HepG2 (cell line): Measurements from ENCODE around the gene GAPDH. TPM values are rescaled to one million over a fixed set of nuclear protein-coding genes. Genes with fewer than 3 reads are reported as not detected.

Experiments
- ARID2 ChIP-seq: sonication (generic); formaldehyde crosslinking; IDR thresholded peaks from 2 replicates; pipeline ENCODE4 v1.8.1; 2022; ENCODE audit warnings: mild to moderate bottlenecking, missing genetic modification reagents, borderline replicate concordance
- DPF2 ChIP-seq: sonication (generic); formaldehyde crosslinking; IDR thresholded peaks from 2 replicates; pipeline ENCODE4 v1.4.0; 2020; ENCODE audit warnings: mild to moderate bottlenecking, low read depth, missing genetic modification reagents, borderline replicate concordance
- GABPB1 ChIP-seq: IDR thresholded peaks from 2 replicates; pipeline ENCODE4 v1.6.1; 2016; ENCODE audit warnings: mild to moderate bottlenecking, missing genetic modification reagents, moderate library complexity, missing compliant biosample characterization
- JARID2 ChIP-seq: sonication (generic); formaldehyde crosslinking; IDR thresholded peaks from 2 replicates; pipeline ENCODE4 v1.8.1; 2023; ENCODE audit warnings: missing genetic modification reagents, inconsistent platforms; ENCODE audit not compliant: insufficient replicate concordance
- KDM4B ChIP-seq: sonication (generic); formaldehyde crosslinking; IDR thresholded peaks from 2 replicates; pipeline ENCODE4 v1.4.0; 2020; ENCODE audit warnings: missing genetic modification reagents
- KDM5A ChIP-seq: fragments of 200-600 bp; sonication (generic); IDR thresholded peaks from 2 replicates; pipeline ENCODE4 v1.7.0; 2018; ENCODE audit warnings: antibody characterized with exemption, mild to moderate bottlenecking, low read length, borderline replicate concordance
- MBNL3 ChIP-seq: fragments of 250-450 bp; sonication (Bioruptor Pico); conservative IDR thresholded peaks from 2 replicates; pipeline ENCODE4 v1.8.0; 2022; ENCODE audit warnings: mild to moderate bottlenecking, inconsistent platforms
- MXI1 ChIP-seq: IDR thresholded peaks from 3 replicates; pipeline ENCODE4 v1.6.1; 2012; ENCODE audit warnings: low read depth, low read length, inconsistent platforms, borderline replicate concordance
- NFE2L1 ChIP-seq: sonication (generic); formaldehyde crosslinking; IDR thresholded peaks from 2 replicates; pipeline ENCODE4 v1.4.0; 2020; ENCODE audit warnings: missing genetic modification reagents, mild to moderate bottlenecking, borderline replicate concordance
- NPAS2 ChIP-seq: sonication (generic); formaldehyde crosslinking; IDR thresholded peaks from 2 replicates; pipeline ENCODE4 v1.8.0; 2022; ENCODE audit warnings: mild to moderate bottlenecking, missing genetic modification reagents, borderline replicate concordance
- POGZ ChIP-seq: sonication (generic); formaldehyde crosslinking; IDR thresholded peaks from 2 replicates; pipeline ENCODE4 v1.4.0; 2020; ENCODE audit warnings: mild to moderate bottlenecking, missing genetic modification reagents
- SCMH1 ChIP-seq: sonication (generic); formaldehyde crosslinking; IDR thresholded peaks from 2 replicates; pipeline ENCODE4 v1.9.0; 2021; ENCODE audit warnings: missing genetic modification reagents, mild to moderate bottlenecking, borderline replicate concordance
- SRSF1 ChIP-seq: fragments of 200-400 bp; formaldehyde crosslinking; optimal IDR thresholded peaks from 2 replicates; pipeline ENCODE3; 2017; ENCODE audit warnings: mild to moderate bottlenecking, low read depth, low read length, moderate library complexity
- XRCC5 ChIP-seq: fragments of 200-400 bp; formaldehyde crosslinking; optimal IDR thresholded peaks from 2 replicates; pipeline ENCODE3; 2017; ENCODE audit warnings: mild to moderate bottlenecking, low read length
- ZBTB3 ChIP-seq: sonication (generic); formaldehyde crosslinking; IDR thresholded peaks from 2 replicates; pipeline ENCODE4 v1.4.0; 2020; ENCODE audit warnings: low read depth, mild to moderate bottlenecking, moderate library complexity, missing genetic modification reagents, borderline replicate concordance
- ZNF460 ChIP-seq: sonication (generic); formaldehyde crosslinking; IDR thresholded peaks from 2 replicates; pipeline ENCODE4 v1.5.1; 2020; ENCODE audit warnings: missing genetic modification reagents, mild to moderate bottlenecking, borderline replicate concordance
- ZNF619 ChIP-seq: sonication (generic); formaldehyde crosslinking; IDR thresholded peaks from 2 replicates; pipeline ENCODE4 v1.4.0; 2020; ENCODE audit warnings: mild to moderate bottlenecking, missing genetic modification reagents
- ZNF878 ChIP-seq: sonication (generic); formaldehyde crosslinking; IDR thresholded peaks from 2 replicates; pipeline ENCODE4 v1.8.1; 2023; ENCODE audit warnings: mild to moderate bottlenecking, missing genetic modification reagents, moderate library complexity
- polyA plus RNA-seq, 8 experiments: library from polyadenylated mRNA; depleted of rRNA in 3 of 8; stranded (reverse) in 7 of 8; unstranded in 1 of 8; fragments of >200 nt; fragmentation: Illumina TruSeq in 4 of 8; extraction: Trizol in 4 of 8; gene quantifications; 2 replicates each; pipeline versions ENCODE4 v1.2.1 to v1.2.3, GENCODE V29; 2011 to 2016; ENCODE audit warnings: low read depth in 4 of 8, missing spikeins in 1 of 8, mixed read lengths in 1 of 8; ENCODE audit not compliant: insufficient read depth in 1 of 8
- total RNA-seq, 5 experiments: library from RNA; depleted of rRNA; stranded (reverse); fragments of >200 nt; fragmentation: Illumina TruSeq; extraction: Trizol; gene quantifications; 2 replicates each; pipeline ENCODE4 v1.2.3, GENCODE V29; 2016; ENCODE audit warnings: low read depth in 1 of 5
- TF ChIP-seq, protein P1 (sequence below): sonication (generic); formaldehyde crosslinking; IDR thresholded peaks from 2 replicates; pipeline ENCODE4 v1.5.0; 2020; ENCODE audit warnings: mild to moderate bottlenecking, missing genetic modification reagents
- TF ChIP-seq, protein P2 (sequence below): sonication (generic); formaldehyde crosslinking; IDR thresholded peaks from 2 replicates; pipeline ENCODE4 v1.8.0; 2022; ENCODE audit warnings: missing genetic modification reagents, low read depth, mild to moderate bottlenecking, borderline replicate concordance
- TF ChIP-seq, protein P3 (sequence below): IDR thresholded peaks from 2 replicates; pipeline ENCODE4 v1.6.1; 2016; ENCODE audit warnings: missing compliant biosample characterization, missing genetic modification reagents, borderline replicate concordance
- TF ChIP-seq, protein P4 (sequence below): sonication (generic); formaldehyde crosslinking; IDR thresholded peaks from 2 replicates; pipeline ENCODE4 v1.4.0; 2020; ENCODE audit warnings: missing genetic modification reagents; ENCODE audit errors: not compliant biosample characterization
- TF ChIP-seq, protein P5 (sequence below): sonication (generic); formaldehyde crosslinking; IDR thresholded peaks from 2 replicates; pipeline ENCODE4 v1.8.0; 2022; ENCODE audit warnings: missing genetic modification reagents, mild to moderate bottlenecking, borderline replicate concordance

The GAPDH gene
- total and polyA plus RNA-seq, 2 of the 13 experiments (the other 11 are each of a cell fraction or from before 2014, with no cell fraction given): 3,038 to 12,722 TPM

DNA sequence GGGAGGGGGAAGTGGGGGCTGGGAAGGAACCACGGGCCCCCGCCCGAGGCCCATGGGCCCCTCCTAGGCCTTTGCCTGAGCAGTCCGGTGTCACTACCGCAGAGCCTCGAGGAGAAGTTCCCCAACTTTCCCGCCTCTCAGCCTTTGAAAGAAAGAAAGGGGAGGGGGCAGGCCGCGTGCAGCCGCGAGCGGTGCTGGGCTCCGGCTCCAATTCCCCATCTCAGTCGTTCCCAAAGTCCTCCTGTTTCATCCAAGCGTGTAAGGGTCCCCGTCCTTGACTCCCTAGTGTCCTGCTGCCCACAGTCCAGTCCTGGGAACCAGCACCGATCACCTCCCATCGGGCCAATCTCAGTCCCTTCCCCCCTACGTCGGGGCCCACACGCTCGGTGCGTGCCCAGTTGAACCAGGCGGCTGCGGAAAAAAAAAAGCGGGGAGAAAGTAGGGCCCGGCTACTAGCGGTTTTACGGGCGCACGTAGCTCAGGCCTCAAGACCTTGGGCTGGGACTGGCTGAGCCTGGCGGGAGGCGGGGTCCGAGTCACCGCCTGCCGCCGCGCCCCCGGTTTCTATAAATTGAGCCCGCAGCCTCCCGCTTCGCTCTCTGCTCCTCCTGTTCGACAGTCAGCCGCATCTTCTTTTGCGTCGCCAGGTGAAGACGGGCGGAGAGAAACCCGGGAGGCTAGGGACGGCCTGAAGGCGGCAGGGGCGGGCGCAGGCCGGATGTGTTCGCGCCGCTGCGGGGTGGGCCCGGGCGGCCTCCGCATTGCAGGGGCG, at the start of gene GAPDH (continued):
- TF ChIP-seq, protein P1, sequence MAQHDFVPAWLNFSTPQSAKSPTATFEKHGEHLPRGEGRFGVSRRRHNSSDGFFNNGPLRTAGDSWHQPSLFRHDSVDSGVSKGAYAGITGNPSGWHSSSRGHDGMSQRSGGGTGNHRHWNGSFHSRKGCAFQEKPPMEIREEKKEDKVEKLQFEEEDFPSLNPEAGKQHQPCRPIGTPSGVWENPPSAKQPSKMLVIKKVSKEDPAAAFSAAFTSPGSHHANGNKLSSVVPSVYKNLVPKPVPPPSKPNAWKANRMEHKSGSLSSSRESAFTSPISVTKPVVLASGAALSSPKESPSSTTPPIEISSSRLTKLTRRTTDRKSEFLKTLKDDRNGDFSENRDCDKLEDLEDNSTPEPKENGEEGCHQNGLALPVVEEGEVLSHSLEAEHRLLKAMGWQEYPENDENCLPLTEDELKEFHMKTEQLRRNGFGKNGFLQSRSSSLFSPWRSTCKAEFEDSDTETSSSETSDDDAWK (CRISPR knock-in tag): no peak
- peak; percentile 36; the same call in 1 of the 2 replicates for TF ChIP-seq ZNF460 (CRISPR knock-in tag)
- TF ChIP-seq KDM5A: no peak; the same call in 1 of the 2 replicates
- no peak for TF ChIP-seq NPAS2 (CRISPR knock-in tag)
- TF ChIP-seq ZNF619 (CRISPR knock-in tag): no peak
- no peak for TF ChIP-seq POGZ (CRISPR knock-in tag)
- no peak for TF ChIP-seq ZBTB3 (CRISPR knock-in tag)
- peak; percentile 38; the same call in 1 of the 2 replicates for TF ChIP-seq GABPB1 (CRISPR knock-in tag)
- TF ChIP-seq JARID2: no peak
- peak; percentile 96 for TF ChIP-seq XRCC5
- TF ChIP-seq ZNF878 (CRISPR knock-in tag): peak; percentile 84; the same call in 1 of the 2 replicates
- TF ChIP-seq, protein P2, sequence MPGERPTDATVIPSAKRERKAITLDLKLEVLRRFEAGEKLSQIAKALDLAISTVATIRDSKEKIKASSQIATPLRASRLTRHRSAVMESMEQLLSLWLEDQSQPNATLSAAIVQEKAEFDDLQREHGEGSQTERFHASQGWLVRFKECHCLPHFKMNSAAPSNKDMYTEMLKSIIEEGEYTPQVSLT: no peak
- TF ChIP-seq, protein P3, sequence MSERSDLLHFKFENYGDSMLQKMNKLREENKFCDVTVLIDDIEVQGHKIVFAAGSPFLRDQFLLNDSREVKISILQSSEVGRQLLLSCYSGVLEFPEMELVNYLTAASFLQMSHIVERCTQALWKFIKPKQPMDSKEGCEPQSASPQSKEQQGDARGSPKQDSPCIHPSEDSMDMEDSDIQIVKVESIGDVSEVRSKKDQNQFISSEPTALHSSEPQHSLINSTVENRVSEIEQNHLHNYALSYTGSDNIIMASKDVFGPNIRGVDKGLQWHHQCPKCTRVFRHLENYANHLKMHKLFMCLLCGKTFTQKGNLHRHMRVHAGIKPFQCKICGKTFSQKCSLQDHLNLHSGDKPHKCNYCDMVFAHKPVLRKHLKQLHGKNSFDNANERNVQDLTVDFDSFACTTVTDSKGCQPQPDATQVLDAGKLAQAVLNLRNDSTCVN (CRISPR knock-in tag): no peak; the same call in 1 of the 2 replicates
- TF ChIP-seq ARID2: no peak
- TF ChIP-seq MBNL3 (CRISPR knock-in tag): no peak
- TF ChIP-seq, protein P4, sequence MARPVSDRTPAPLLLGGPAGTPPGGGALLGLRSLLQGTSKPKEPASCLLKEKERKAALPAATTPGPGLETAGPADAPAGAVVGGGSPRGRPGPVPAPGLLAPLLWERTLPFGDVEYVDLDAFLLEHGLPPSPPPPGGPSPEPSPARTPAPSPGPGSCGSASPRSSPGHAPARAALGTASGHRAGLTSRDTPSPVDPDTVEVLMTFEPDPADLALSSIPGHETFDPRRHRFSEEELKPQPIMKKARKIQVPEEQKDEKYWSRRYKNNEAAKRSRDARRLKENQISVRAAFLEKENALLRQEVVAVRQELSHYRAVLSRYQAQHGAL (CRISPR knock-in tag): peak; percentile 71
- no peak for TF ChIP-seq SCMH1 (CRISPR knock-in tag)
- TF ChIP-seq, protein P5, sequence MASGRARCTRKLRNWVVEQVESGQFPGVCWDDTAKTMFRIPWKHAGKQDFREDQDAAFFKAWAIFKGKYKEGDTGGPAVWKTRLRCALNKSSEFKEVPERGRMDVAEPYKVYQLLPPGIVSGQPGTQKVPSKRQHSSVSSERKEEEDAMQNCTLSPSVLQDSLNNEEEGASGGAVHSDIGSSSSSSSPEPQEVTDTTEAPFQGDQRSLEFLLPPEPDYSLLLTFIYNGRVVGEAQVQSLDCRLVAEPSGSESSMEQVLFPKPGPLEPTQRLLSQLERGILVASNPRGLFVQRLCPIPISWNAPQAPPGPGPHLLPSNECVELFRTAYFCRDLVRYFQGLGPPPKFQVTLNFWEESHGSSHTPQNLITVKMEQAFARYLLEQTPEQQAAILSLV (CRISPR knock-in tag): peak; percentile 79; the same call in 1 of the 2 replicates
- TF ChIP-seq KDM4B (CRISPR knock-in tag): no peak
- TF ChIP-seq DPF2: no peak
- peak; percentile 58; the same call in 2 of the 3 replicates for TF ChIP-seq MXI1
- no peak for TF ChIP-seq SRSF1
- no peak for TF ChIP-seq NFE2L1 (CRISPR knock-in tag)
